Osteoblast (primary cell): ENCODE data around the gene SLC35D3. TPM values are rescaled to one million over a fixed set of nuclear protein-coding genes. Genes with fewer than 3 reads are reported as not detected.
"Not testable (repeated sequence)": the region's sequence is repeated elsewhere in the genome, so short reads cannot be mapped to it uniquely, and the experiment has no call there.

Source experiments
- DNase-seq: peaks from one replicate; pipeline ENCODE4 v3.0.0; 2011; ENCODE audit warnings: low spot score, mixed read lengths; ENCODE audit not compliant: insufficient read length; ENCODE audit errors: missing footprints
- H2AFZ ChIP-seq: 2 replicates; pipeline ENCODE4 v1.6.0; 2011; ENCODE audit warnings: mild to moderate bottlenecking, low read length
- H3K27ac ChIP-seq: 2 replicates; pipeline ENCODE4 v1.5.1; 2011; ENCODE audit warnings: mild to moderate bottlenecking, low read depth, low read length, moderate library complexity
- H3K27me3 ChIP-seq: 2 replicates; pipeline ENCODE4 v1.6.0; 2012; ENCODE audit warnings: mild to moderate bottlenecking, control low read depth, inconsistent platforms, low read length, moderate library complexity; ENCODE audit not compliant: insufficient read depth
- H3K36me3 ChIP-seq: 2 replicates; pipeline ENCODE4 v1.5.1; 2011; ENCODE audit warnings: mild to moderate bottlenecking, low read length, control low read depth, moderate library complexity; ENCODE audit not compliant: insufficient read depth
- H3K4me1 ChIP-seq: 2 replicates; pipeline ENCODE4 v1.5.1; 2011; ENCODE audit warnings: mild to moderate bottlenecking, low read length, control low read depth, moderate library complexity; ENCODE audit not compliant: insufficient read depth
- H3K4me2 ChIP-seq: 2 replicates; pipeline ENCODE4 v1.6.0; 2011; ENCODE audit warnings: mild to moderate bottlenecking, low read length; ENCODE audit not compliant: insufficient read depth
- H3K4me3 ChIP-seq: fragments of 200-600 bp; sonication (generic); 3 replicates; pipeline ENCODE4 v1.5.1; 2012; ENCODE audit warnings: mild to moderate bottlenecking, low read length, inconsistent platforms; ENCODE audit not compliant: insufficient read depth
- H3K79me2 ChIP-seq: 2 replicates; pipeline ENCODE4 v1.6.0; 2012; ENCODE audit warnings: mild to moderate bottlenecking, low read length, control low read depth, inconsistent platforms; ENCODE audit not compliant: insufficient read depth
- H3K9me3 ChIP-seq: 2 replicates; pipeline ENCODE4 v1.5.1; 2011; ENCODE audit warnings: low read depth, low read length, control low read depth
- H4K20me1 ChIP-seq: 2 replicates; pipeline ENCODE4 v1.6.0; 2012; ENCODE audit warnings: mild to moderate bottlenecking, low read length, control low read depth; ENCODE audit not compliant: insufficient read depth
- small RNA-seq: library from RNA; depleted of rRNA; stranded (forward); fragments of <200 nt; gene quantifications from one replicate; pipeline ENCODE3, GENCODE V24; 2012
- total RNA-seq: library from RNA; depleted of rRNA; stranded (reverse); fragments of >200 nt; gene quantifications from 2 replicates; pipeline ENCODE4 v1.2.3, GENCODE V29; 2012
- TF ChIP-seq, protein P1 (sequence below): IDR thresholded peaks from 2 replicates; pipeline ENCODE4 v1.5.1; 2011; ENCODE audit warnings: mild to moderate bottlenecking, low read depth, low read length, moderate library complexity; ENCODE audit errors: extremely low read depth

The SLC35D3 gene
- total RNA-seq, 1 donor, result not detected

DNA sequence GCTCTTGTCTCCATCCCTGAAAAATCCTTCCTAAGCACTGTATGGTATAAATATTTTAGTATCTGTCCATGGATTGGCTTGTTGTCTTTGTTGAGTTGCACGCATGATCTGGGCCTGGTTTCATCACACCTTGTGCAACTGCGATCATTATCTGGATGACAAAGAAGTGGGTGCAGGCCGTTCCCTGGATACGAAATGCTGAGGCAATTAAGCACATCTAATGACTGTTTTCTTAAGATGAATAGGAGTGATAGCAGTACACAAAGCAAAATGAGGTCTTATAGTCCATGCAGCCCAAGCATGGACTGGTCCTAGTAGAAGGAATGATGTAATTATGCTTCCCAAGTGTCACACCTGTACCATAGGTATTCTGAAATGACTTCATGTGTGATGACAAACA is 47.8 kb downstream of the SLC35D3 start:
- H3K36me3 ChIP-seq, result no peaks in the 10 kb centered on the region
- H2AFZ ChIP-seq, result no peak overlapping the region
- H3K79me2 ChIP-seq, result no peaks in the 10 kb centered on the region
- H3K9me3 ChIP-seq, result no peaks in the 10 kb centered on the region
- H4K20me1 ChIP-seq, result no peaks in the 10 kb centered on the region
- no peak overlapping the region for H3K27ac ChIP-seq
- TF ChIP-seq, protein P1, sequence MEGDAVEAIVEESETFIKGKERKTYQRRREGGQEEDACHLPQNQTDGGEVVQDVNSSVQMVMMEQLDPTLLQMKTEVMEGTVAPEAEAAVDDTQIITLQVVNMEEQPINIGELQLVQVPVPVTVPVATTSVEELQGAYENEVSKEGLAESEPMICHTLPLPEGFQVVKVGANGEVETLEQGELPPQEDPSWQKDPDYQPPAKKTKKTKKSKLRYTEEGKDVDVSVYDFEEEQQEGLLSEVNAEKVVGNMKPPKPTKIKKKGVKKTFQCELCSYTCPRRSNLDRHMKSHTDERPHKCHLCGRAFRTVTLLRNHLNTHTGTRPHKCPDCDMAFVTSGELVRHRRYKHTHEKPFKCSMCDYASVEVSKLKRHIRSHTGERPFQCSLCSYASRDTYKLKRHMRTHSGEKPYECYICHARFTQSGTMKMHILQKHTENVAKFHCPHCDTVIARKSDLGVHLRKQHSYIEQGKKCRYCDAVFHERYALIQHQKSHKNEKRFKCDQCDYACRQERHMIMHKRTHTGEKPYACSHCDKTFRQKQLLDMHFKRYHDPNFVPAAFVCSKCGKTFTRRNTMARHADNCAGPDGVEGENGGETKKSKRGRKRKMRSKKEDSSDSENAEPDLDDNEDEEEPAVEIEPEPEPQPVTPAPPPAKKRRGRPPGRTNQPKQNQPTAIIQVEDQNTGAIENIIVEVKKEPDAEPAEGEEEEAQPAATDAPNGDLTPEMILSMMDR, result no peak
- H3K4me1 ChIP-seq, result no peaks in the 10 kb centered on the region
- DNase-seq, result no peak
- no peak overlapping the region for H3K4me2 ChIP-seq
- H3K4me3 ChIP-seq, result no peak overlapping the region
- no peaks in the 10 kb centered on the region for H3K27me3 ChIP-seq

DNA sequence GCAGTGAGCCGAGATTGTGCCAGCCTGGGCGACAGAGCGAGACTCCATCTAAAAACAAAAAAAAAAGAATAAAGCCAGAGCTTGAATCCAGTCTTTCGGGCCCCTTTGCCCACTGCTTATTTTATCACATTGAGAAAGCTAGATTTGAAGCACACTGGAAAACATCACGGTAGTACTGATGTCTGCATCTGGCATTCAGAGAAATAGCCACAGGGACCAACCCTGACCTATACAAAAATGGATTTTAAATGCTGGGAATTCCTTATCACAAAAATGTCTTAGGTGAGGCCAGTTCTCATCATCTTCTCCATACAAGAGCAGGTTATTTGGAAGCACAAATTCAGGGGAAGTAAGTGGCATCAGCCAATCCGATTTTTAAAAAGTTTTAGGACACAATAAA is 49.5 kb downstream of the SLC35D3 start:
- H2AFZ ChIP-seq, result no peak overlapping the region
- H3K4me2 ChIP-seq, result no peak overlapping the region
- TF ChIP-seq, protein P1, result no peak
- DNase-seq, result no peak
- no peaks in the 10 kb centered on the region for H3K27me3 ChIP-seq
- H3K36me3 ChIP-seq, result no peaks in the 10 kb centered on the region
- H3K4me1 ChIP-seq, result no peaks in the 10 kb centered on the region
- no peak overlapping the region for H3K4me3 ChIP-seq
- no peak overlapping the region for H3K27ac ChIP-seq
- no peaks in the 10 kb centered on the region for H3K79me2 ChIP-seq
- no peaks in the 10 kb centered on the region for H4K20me1 ChIP-seq
- H3K9me3 ChIP-seq, result no peaks in the 10 kb centered on the region

DNA sequence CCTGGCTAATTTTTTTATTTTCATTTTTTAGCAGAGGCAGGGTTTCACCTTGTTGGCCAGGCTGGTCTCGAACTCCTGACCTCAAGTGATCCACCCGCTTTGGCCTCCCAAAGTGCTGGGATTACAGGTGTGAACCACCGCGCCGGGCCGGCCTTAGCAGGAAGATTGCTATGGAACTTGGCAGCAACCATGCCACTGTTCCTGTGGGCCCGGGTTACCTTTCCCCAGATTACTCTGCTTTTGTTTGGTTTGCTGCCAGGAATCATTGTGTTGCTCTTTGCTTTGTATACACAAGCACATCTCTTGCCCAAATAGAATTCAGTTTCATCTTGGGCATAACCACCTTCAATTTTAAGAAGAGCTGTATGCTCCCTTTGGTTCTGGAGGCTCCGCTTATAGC is 51.7 kb downstream of the SLC35D3 start:
- not testable (repeated sequence) for H3K36me3 ChIP-seq, H3K79me2 ChIP-seq, DNase-seq, H3K27ac ChIP-seq, H3K4me2 ChIP-seq, H3K27me3 ChIP-seq, H2AFZ ChIP-seq, H3K4me3 ChIP-seq, H3K9me3 ChIP-seq, H3K4me1 ChIP-seq, H4K20me1 ChIP-seq

Small RNA genes lying within 50 kb of the gene (small RNA-seq; reads per million reads assigned to genes)
- not detected for gene RF00019
- not detected for gene RPL35AP3

Other genes with a start within 250 kb of the SLC35D3 start
- gene MAP3K5, start 129.8 kb upstream of the SLC35D3 start, total RNA-seq, result 7.4 and 8.3 TPM in 2 replicates
- 5.4 and 9.1 TPM in 2 replicates for gene PEX7, start 99.7 kb upstream of the SLC35D3 start, total RNA-seq
- 0.29 and 0.36 TPM in 2 replicates for gene IL20RA, start 122.7 kb downstream of the SLC35D3 start, total RNA-seq